ENCODE data around the gene MACROD1.

The MACROD1 gene

GRCh38 chr11:64027651-64028397, 138.1 kb downstream of the MACROD1 start:
- no peak for DNase-seq

GRCh38 chr11:64026575-64027205, 139.2 kb downstream of the MACROD1 start:
- no peak for DNase-seq

- no peak for DNase-seq
These were observed 140.7 kb downstream of the MACROD1 start for GRCh38 chr11:64025205-64025604.

GRCh38 chr11:64023712-64024710, 141.9 kb downstream of the MACROD1 start:
- DNase-seq, result no peak

GRCh38 chr11:64022125-64022784, 143.7 kb downstream of the MACROD1 start:
- no peak for DNase-seq

- no peak for DNase-seq
These were observed 144.2 kb downstream of the MACROD1 start for GRCh38 chr11:64021757-64022093.

- no peak for DNase-seq
These were observed 144.7 kb downstream of the MACROD1 start for GRCh38 chr11:64020976-64021756.

- DNase-seq, result no peak
These were observed 146.5 kb downstream of the MACROD1 start for GRCh38 chr11:64019106-64020037.

GRCh38 chr11:64018310-64018709, 147.6 kb downstream of the MACROD1 start:
- DNase-seq, result no peak

GRCh38 chr11:64017945-64018224, 148.0 kb downstream of the MACROD1 start:
- no peak for DNase-seq

GRCh38 chr11:64015935-64016845, 149.7 kb downstream of the MACROD1 start:
- DNase-seq, result no peak

- no peak for DNase-seq
These were observed 150.4 kb downstream of the MACROD1 start for GRCh38 chr11:64015510-64015909.

- no peak for DNase-seq
These were observed 151.6 kb downstream of the MACROD1 start for GRCh38 chr11:64014356-64014755.

- DNase-seq, result no peak
These were observed 152.6 kb downstream of the MACROD1 start for GRCh38 chr11:64013141-64013896.

GRCh38 chr11:64011371-64011770, 154.5 kb downstream of the MACROD1 start:
- no peak for DNase-seq

GRCh38 chr11:64010783-64011182, 155.1 kb downstream of the MACROD1 start:
- DNase-seq, result no peak

GRCh38 chr11:64009710-64010109, 156.2 kb downstream of the MACROD1 start:
- no peak for DNase-seq

- DNase-seq, result no peak
These were observed 156.8 kb downstream of the MACROD1 start for GRCh38 chr11:64008914-64009633.
